ENCODE data around the gene FETUB.

Gene FETUB

DNA sequence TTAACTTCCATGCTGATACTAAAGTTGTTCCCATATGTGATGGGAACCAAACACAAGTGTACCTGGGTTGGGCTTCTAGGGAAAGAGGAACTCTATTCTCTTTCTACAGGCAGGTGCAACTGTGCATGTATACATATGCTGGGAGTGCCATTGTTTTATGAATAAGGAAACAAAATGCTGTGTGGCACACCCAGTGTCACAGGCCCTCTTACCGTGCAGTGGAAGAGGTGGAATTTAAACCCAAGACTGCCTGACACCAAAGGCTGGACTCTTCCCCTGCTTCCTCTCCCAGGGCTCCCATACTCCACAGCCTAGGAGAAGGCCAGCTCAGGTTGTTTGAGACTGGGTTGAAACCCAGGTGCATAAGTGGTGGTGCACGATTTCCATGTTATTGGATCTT is 1.9 kb upstream of the FETUB start:
- no peak for DNase-seq

- DNase-seq: no peak
Observed at GRCh38 chr3:186640473-186640818, 247 bp downstream of the FETUB start.

DNA sequence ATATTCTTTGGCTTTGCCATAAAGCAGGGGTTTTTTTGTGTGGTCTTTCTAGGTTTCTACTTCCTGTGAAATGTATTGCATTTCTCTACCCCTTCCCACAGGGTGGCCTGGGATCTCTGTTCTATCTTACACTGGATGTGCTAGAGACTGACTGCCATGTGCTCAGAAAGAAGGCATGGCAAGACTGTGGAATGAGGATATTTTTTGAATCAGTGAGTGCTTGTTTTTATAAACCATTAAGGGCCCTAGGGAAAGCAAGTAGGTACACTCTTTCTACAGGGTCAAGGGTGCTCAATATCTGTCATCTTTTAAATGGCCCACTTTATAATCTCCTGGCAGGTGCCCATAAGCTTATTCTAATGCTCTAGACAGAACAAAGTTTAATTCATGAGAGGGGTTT is 730 bp downstream of the FETUB start:
- no peak for DNase-seq

GRCh38 chr3:186642014-186642413 is 1.8 kb downstream of the FETUB start:
- DNase-seq: no peak

- DNase-seq: no peak
Observed at GRCh38 chr3:186643493-186643892, 3.3 kb downstream of the FETUB start.

DNA sequence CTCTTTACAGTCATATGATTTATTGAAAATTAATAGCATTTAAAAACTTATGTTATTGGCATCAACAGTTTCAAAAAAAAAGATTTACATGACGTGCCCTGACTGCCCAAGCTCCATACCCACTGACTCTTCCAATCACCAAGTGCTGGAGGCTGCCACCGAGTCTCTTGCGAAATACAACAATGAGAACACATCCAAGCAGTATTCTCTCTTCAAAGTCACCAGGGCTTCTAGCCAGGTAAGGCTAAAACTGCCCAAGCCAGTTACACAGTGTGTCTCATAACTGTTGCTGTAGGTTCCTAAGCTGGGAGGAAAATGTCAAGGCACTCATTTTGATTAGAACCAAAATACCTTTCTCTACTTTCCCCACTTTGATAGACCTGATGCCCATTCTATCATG is 4.5 kb downstream of the FETUB start:
- DNase-seq: no peak

DNA sequence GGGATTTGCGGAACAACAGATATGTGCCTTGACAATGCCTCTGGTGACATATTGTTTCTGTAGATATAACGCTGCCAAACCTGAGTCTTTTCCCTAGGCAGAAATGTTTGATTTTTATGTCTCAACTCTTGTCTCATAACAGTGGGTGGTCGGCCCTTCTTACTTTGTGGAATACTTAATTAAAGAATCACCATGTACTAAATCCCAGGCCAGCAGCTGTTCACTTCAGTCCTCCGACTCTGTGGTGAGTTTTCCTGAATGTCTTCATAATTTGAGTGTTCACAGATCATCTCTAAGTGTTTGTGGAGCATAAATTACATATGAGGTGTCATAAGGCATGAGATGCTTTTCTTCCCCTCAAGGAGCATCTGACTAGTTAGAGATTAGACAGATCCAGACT is 5.9 kb downstream of the FETUB start:
- no peak for DNase-seq

GRCh38 chr3:186646841-186647240 is 6.6 kb downstream of the FETUB start:
- DNase-seq: no peak

GRCh38 chr3:186648851-186649250 is 8.7 kb downstream of the FETUB start:
- DNase-seq: no peak

DNA sequence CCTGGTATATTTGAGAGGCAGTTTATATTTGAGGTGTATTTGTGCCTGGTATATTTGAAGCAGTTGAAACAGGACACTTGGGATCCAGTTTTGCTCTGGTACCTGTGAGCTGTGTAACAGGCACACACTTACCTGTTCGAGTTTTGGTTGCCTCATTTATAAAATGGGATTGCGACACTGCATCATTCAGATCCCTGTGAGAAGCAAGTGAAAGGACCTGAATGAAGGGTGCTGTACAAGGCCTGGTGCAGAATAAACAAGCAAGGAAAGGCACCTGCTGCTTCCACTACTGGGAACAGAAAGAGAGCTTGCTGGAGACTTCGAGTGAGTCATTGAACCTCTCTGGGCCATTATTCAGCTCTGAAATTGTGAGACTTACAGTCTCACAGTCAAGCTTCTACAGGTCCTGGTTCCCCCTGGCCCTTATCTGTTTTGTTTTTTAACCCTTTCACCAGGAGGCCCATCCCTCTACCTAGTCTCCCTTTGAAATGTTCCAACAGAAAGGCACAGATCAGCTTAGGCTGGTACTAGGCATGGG is 11.5 kb downstream of the FETUB start:
- DNase-seq: no peak

DNA sequence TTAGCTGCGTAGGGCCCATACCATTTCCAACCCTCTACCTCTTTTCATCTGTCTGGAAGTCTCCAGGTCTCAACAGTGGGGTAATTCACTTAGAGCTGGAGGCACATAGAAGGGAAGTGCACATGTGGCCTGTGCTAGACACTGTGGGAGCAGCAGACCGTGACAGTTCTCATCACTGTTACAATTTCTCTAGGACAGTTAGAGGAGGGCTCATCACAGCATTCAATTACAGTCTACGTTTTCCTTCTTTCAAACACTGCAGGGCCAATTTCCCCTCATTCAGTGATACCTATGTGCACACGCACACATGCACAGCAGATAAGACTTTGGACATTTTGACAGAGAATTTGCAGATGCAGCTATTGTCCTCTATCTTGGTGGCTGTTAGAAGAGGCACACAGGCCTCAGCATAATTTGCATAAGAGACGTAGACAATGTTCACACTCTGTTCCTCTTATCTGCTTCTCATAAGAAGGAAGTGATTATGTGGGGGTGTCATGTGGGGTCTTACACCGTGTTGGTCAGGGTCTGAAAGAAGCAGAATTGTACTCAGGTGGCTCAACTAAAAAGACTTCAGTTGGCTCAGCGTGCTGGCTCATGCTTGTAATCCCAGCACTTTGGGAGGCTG is 13.0 kb downstream of the FETUB start:
- DNase-seq: no peak

- DNase-seq: no peak
Observed at GRCh38 chr3:186653984-186654383, 13.8 kb downstream of the FETUB start.

- DNase-seq: no peak
Observed at GRCh38 chr3:186663361-186664118, 23.3 kb downstream of the FETUB start.

DNA sequence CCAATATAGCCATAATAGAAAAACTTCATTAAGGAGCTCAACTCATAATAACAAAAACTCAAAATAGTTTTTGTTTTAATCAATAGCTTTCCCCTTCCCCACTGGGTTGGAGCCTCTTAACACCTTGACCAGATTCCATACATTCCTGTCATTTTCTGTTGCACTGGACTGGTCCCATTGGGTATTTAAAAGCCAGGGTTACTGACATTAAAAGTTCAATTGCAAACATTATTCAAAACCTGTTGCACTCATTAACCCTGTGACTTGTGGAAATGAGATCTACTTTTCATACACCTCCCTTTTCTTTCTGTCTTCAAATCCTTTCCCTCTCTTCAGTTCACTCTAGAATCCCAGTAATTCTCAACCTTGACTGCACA is 23.9 kb downstream of the FETUB start:
- no peak for DNase-seq

GRCh38 chr3:186664506-186664905 is 24.3 kb downstream of the FETUB start:
- DNase-seq: no peak

DNA sequence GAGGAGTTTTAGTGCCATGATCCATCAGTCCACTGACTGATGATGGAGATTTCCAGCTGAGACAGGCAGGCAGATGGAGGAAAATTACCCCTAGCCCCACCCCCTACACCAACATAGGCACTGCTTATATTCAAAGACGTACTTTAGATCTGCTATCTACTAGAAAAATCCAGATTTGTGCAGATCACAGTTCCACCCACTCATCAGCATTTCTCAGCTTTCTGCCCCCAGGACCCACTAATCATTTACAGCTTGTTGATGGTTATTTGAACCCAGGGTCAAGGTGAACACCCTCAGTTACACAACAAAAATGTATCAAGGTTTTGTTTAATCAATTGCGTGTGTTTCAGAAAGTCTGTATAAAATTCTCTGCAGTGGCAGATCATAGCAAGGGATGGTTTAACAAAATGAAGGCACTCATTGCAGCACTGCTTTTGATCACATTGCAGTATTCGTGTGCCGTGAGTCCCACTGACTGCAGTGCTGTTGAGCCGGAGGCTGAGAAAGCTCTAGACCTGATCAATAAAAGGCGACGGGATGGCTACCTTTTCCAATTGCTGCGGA is 25.5 kb downstream of the FETUB start, which contains the start of gene HRG:
Gene HRG, plus strand, starts transcription at position 390 of the 564 bp plus-strand sequence. Its CDS starts 18 bp downstream, at position 408.
- no peak for DNase-seq

DNA sequence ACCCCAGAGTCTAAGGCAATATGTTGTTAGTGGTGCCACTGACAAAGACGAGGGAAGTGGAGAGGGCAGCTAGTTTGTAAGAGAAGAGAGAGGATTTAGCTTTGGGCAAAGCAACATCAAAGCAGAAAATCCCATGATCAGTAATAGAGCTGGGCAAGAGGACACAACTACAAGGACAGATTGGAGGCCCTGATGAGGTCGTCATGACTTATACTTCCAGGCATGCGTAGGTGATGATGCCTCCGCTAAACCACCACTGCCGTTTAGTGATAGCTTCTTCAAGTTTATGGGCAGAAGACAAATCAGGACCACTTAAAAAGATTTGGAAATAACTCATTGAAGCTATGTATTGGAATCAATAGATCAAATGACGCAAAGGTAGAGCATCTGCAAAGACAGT is 28.2 kb downstream of the FETUB start:
- DNase-seq: no peak

GRCh38 chr3:186669378-186670084 is 29.3 kb downstream of the FETUB start:
- DNase-seq: no peak

DNA sequence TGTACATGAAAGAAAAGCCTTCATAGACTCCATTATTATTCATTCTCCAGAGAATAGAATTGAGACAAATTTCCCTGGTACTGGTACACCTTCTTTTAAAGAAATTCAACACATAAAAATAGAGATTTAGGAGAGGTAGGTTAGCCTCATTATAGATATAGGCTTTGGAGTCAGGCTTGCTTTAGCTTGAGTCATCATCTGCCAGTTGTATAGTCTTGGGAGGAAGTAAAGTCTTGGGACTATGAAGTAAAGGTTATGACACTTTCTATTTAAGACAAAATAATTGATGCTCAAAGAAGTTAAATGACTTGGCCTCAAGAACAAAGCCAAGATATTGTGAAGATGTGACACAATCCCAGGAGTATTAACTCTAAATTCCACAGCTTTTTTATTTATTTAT is 30.0 kb downstream of the FETUB start:
- DNase-seq: no peak

GRCh38 chr3:186671051-186671450 is 30.9 kb downstream of the FETUB start:
- DNase-seq: no peak

DNA sequence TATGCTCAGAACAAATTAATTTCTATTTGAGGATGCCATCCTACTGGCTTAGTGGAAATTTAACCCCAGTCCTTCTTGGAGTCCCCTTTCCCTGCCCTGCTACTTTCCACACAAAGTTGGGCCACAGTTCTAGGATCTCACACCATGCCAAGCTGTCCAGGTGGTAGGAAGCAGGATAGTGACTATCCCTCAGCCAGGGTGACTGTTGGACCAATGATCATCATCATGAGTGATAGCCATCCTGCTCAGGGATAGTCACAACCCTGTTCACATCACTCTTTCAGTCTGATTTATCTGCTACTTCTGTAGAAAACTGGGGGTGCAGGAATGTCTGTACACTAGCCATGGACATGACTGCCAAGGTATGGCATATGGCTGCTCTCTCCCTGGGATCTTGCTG is 38.4 kb downstream of the FETUB start:
- DNase-seq: no peak

GRCh38 chr3:186679151-186679550 is 39.0 kb downstream of the FETUB start:
- DNase-seq: no peak

DNA sequence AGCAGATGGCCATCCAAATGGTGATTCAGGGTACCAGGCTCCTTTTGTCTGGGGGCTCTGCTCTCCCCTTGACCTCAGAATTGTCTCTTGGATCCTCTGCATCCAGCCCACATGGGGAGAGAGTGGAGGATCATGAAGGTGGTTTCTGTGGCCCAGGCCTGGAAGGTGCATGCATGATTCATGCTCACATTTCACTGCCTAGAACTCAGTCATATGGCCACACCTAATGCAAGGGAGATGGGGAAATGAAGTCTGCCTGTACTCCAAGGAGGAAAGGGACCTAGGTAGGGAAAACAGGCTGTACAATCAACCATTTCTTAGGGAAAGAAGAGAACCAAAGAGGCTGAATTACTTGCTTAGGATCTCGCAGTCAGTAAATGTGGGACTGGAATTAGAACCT is 40.7 kb downstream of the FETUB start:
- DNase-seq: no peak

GRCh38 chr3:186682812-186683211 is 42.6 kb downstream of the FETUB start:
- no peak for DNase-seq

Measured in activated naive CD4-positive, alpha-beta T cell (primary cell).